Measurements from ENCODE around the gene ST13. TPM values are rescaled to one million over a fixed set of nuclear protein-coding genes. Genes with fewer than 3 reads are reported as not detected.
"Not testable (repeated sequence)": the region's sequence is repeated elsewhere in the genome, so short reads cannot be mapped to it uniquely, and the experiment has no call there.

The ST13 gene
- total and polyA plus RNA-seq, 2 experiments from 2014 or later: 206 to 216 TPM

DNA sequence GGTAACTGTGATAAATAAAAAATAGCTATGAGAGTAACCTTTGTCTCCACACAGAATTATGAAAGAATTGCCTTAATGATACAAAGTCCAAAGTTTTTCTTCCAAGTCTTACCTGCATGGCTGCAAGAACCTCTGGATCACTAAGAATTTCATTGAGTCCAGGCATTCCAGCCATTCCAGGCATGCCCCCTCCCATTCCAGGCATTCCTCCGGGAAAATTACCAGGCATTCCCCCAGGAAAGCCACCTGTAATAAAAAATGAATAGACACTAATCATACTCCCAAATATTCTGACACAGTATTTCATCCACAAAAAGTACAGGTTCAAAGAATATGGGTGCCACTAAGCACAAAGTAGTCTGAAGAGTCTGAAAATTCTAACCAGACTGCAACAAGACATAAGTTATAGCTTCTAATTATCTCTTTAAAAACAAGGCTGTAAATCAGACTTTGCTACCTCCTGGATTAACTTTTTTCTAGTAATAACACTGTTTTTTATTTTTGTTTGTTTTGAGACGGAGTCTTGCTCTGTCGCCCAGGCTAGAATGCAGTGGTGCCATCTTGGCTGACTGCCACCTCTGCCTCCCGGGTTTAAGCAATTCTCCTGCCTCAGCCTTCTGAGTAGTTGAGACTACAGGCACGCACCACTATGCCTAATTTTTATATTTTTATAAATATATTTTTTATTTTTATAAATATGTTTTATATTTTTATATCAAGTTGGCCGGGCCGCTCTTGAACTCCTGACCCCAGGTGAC is 29.3 kb downstream of the ST13 start:
- Histone ChIP-seq H3K27ac (peak overlapping the region; percentile 42), H3K4me1 (ENCODE audit: insufficient read depth) (no peaks in the 10 kb centered on the region), H2AFZ (no peak overlapping the region), H3K79me2 (peaks cover 20% of the 10 kb centered on the region), H3K27me3 (no peaks in the 10 kb centered on the region), H3K4me3 (no peak overlapping the region), H3K9me2 (replicated peaks; ENCODE audit: insufficient read depth) (no peaks in the 10 kb centered on the region), H3K4me2 (no peak overlapping the region), H3K36me3 (replicated peaks; ENCODE audit: insufficient read depth, low read depth) (peaks cover 9% of the 10 kb centered on the region), H4K20me1 (ENCODE audit: insufficient read depth, poor library complexity, severe bottlenecking) (no peaks in the 10 kb centered on the region), H3K9me3 (ENCODE audit: low read depth) (no peaks in the 10 kb centered on the region)
- 82% methylated on average over 7 of the region's 7 CpGs for WGBS (ENCODE audit: low lambda C conversion rate, missing lambda C conversion rate)
- DNase-seq (ENCODE audit: low spot score): no peak
- TF ChIP-seq EZH2 (IDR thresholded peaks at IDR 0.05; ENCODE audit: borderline replicate concordance): no peak
- TF ChIP-seq, protein P1, sequence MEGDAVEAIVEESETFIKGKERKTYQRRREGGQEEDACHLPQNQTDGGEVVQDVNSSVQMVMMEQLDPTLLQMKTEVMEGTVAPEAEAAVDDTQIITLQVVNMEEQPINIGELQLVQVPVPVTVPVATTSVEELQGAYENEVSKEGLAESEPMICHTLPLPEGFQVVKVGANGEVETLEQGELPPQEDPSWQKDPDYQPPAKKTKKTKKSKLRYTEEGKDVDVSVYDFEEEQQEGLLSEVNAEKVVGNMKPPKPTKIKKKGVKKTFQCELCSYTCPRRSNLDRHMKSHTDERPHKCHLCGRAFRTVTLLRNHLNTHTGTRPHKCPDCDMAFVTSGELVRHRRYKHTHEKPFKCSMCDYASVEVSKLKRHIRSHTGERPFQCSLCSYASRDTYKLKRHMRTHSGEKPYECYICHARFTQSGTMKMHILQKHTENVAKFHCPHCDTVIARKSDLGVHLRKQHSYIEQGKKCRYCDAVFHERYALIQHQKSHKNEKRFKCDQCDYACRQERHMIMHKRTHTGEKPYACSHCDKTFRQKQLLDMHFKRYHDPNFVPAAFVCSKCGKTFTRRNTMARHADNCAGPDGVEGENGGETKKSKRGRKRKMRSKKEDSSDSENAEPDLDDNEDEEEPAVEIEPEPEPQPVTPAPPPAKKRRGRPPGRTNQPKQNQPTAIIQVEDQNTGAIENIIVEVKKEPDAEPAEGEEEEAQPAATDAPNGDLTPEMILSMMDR (IDR thresholded peaks at IDR 0.05; ENCODE audit: poor library complexity): no peak
- no peak for TF ChIP-seq EZH2phosphoT487 (IDR thresholded peaks at IDR 0.05; ENCODE audit: low read depth, severe bottlenecking, unreplicated experiment)

DNA sequence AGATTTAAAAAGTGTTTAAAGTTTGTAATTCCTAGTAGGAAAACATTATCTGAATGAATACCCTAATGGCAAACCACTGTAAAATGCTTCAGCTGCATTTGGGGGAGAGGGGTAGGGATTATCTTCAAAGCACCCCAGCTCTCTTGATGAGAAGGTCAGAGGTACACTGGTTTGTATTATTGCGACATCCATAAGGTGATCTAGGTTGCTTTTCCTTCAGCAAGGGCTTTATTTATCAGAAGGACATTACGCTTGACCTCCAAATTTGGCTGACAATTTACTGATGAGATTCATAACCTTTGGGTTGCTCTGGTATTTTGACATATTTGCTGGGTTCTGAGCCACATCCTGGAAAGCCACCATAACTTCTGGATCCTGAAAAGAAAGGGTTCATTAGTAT is 30.1 kb downstream of the ST13 start:
- not testable (repeated sequence) for H3K9me2 ChIP-seq (replicated peaks; ENCODE audit: insufficient read depth); H4K20me1 ChIP-seq (ENCODE audit: insufficient read depth, poor library complexity, severe bottlenecking); H2AFZ ChIP-seq; H3K4me3 ChIP-seq; H3K9me3 ChIP-seq (ENCODE audit: low read depth); H3K27ac ChIP-seq; H3K27me3 ChIP-seq; DNase-seq (ENCODE audit: low spot score); H3K4me2 ChIP-seq; H3K36me3 ChIP-seq (replicated peaks; ENCODE audit: insufficient read depth, low read depth); H3K4me1 ChIP-seq (ENCODE audit: insufficient read depth)
- 94% methylated on average over 2 of the region's 2 CpGs for WGBS (ENCODE audit: low lambda C conversion rate, missing lambda C conversion rate)
- peaks cover 18% of the 10 kb centered on the region for H3K79me2 ChIP-seq

DNA sequence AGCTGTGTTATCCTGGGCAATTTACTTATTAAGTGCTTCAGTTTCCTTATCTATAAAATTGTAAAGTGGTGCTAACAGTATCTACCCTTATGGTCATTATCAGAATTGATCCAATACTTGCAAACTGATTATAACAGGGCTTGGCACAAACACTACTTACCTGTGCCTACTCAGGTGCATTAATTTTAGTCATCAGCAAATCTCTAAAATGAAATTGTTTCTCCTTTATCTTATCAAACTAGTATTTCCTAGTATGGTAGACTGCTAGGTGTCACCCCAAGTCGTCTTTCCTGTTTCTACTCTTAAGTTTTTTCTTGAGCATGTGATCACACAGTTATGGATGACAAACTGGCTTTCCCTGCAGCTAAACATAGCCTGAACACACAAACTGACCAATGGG is 33.0 kb downstream of the ST13 start:
- no peaks in the 10 kb centered on the region for H3K9me2 ChIP-seq (replicated peaks; ENCODE audit: insufficient read depth)
- H3K36me3 ChIP-seq (replicated peaks; ENCODE audit: insufficient read depth, low read depth): no peaks in the 10 kb centered on the region
- 81% methylated on average over 1 of the region's 1 CpG for WGBS (ENCODE audit: low lambda C conversion rate, missing lambda C conversion rate)
- H3K27ac ChIP-seq: peak overlapping the region; percentile 0
- no peak overlapping the region for H3K4me3 ChIP-seq
- no peaks in the 10 kb centered on the region for H3K27me3 ChIP-seq
- H3K4me1 ChIP-seq (ENCODE audit: insufficient read depth): no peaks in the 10 kb centered on the region
- DNase-seq (ENCODE audit: low spot score): no peak
- no peak overlapping the region for H2AFZ ChIP-seq
- no peaks in the 10 kb centered on the region for H4K20me1 ChIP-seq (ENCODE audit: insufficient read depth, poor library complexity, severe bottlenecking)
- H3K4me2 ChIP-seq: no peak overlapping the region
- TF ChIP-seq EZH2phosphoT487 (IDR thresholded peaks at IDR 0.05; ENCODE audit: low read depth, severe bottlenecking, unreplicated experiment): no peak
- no peak for TF ChIP-seq EZH2 (IDR thresholded peaks at IDR 0.05; ENCODE audit: borderline replicate concordance)
- TF ChIP-seq, protein P1 (IDR thresholded peaks at IDR 0.05; ENCODE audit: poor library complexity): no peak
- peaks cover 6% of the 10 kb centered on the region for H3K79me2 ChIP-seq
- no peaks in the 10 kb centered on the region for H3K9me3 ChIP-seq (ENCODE audit: low read depth)

DNA sequence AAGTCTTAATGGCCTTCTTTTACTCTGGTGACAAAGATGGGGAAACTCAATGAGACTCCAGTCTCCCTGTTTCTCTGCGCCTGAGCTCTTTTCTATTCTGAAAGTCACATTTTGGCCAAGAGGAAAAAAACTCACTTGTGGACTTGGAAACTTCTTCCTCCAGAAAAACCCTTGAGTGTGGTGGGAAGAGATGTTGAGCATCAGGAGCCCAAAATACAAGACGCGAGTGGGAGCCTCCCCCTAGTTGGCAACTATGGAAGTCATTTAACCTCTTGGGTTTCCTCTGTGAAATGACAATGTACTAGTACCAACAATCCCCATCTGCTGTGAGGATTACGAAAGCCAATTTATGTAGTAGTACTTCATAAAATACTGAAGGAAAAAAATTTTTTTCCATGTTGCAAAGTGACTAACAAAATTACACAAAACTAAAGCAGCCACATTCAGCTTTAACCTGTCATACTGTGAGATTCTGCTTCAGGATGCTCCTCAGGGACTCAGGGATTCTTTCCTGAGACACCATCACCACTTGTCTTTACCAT is 36.8 kb downstream of the ST13 start:
- whole genome bisulfite sequencing (ENCODE audit: low lambda C conversion rate, missing lambda C conversion rate): 18% methylated on average over 4 of the region's 4 CpGs
- Histone ChIP-seq H3K4me2 (peak overlapping the region; percentile 91), H3K9me2 (replicated peaks; ENCODE audit: insufficient read depth) (no peaks in the 10 kb centered on the region), H3K4me1 (ENCODE audit: insufficient read depth) (peaks cover 6% of the 10 kb centered on the region), H3K27me3 (no peaks in the 10 kb centered on the region), H4K20me1 (ENCODE audit: insufficient read depth, poor library complexity, severe bottlenecking) (no peaks in the 10 kb centered on the region), H3K27ac (peak overlapping the region; percentile 85), H2AFZ (peak overlapping the region; percentile 99), H3K79me2 (peaks cover 42% of the 10 kb centered on the region), H3K36me3 (replicated peaks; ENCODE audit: insufficient read depth, low read depth) (no peaks in the 10 kb centered on the region), H3K4me3 (peak overlapping the region; percentile 80), H3K9me3 (ENCODE audit: low read depth) (no peaks in the 10 kb centered on the region)
- DNase-seq (ENCODE audit: low spot score): no peak
- TF ChIP-seq EZH2phosphoT487 (IDR thresholded peaks at IDR 0.05; ENCODE audit: low read depth, severe bottlenecking, unreplicated experiment) (no peak), EZH2 (IDR thresholded peaks at IDR 0.05; ENCODE audit: borderline replicate concordance) (no peak)
- TF ChIP-seq, protein P1 (IDR thresholded peaks at IDR 0.05; ENCODE audit: poor library complexity): no peak

All from hepatocyte (in vitro differentiated cells).